HG02970 (cell line): ENCODE results near the gene SSPN.

Source experiments
- ATAC-seq: cut with Tn5 transposase; IDR thresholded peaks from one replicate; pipeline ENCODE4 v1.9.1; 2021; ENCODE audit warnings: mild to moderate bottlenecking, moderate library complexity, moderate number of reproducible peaks; ENCODE audit not compliant: unreplicated experiment, low FRiP score

The SSPN gene, protein sequence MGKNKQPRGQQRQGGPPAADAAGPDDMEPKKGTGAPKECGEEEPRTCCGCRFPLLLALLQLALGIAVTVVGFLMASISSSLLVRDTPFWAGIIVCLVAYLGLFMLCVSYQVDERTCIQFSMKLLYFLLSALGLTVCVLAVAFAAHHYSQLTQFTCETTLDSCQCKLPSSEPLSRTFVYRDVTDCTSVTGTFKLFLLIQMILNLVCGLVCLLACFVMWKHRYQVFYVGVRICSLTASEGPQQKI

DNA sequence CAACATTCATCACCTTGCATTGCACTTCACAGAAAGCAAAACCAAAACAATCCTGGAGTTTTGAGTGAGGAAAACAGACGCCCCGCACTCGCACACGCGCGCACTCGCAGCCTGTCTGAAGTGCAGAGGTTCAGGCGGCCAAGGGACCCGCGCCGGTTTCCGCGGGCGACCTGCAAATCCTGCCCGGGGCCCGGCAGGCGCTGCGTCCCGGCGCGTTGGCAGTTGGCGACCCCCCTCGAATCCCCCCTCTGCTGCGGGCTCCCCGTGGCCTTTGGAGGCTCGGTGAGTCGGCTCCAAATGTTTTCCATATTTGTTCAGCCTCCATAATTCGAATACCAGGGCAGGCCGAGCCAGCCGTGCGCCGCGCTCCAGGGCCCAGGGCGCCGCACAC is at the start of gene SSPN:
Gene SSPN, plus strand, starts transcription at position 324 of the 391 bp plus-strand sequence. CDS start 100 bp downstream, outside the sequence.
- no peak for ATAC-seq

DNA sequence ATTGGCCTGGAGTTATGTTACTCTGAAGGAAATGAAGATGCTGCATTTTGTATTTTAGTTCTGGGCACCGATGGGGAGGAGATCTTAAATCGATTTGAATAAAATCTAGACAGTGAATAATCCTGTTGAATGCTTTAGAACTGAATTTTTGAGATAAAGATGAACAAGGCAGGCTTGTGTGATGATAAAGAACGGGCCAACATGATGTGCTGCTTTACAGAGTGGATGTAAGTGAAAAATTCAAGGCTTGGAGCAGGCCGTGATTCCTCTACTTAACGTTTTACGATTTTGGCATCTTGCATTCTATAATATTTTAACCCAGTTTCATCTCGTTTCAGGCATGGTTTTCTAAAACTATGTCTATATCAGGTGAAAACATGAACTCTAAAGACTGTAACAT is 47.1 kb upstream of the SSPN start:
- no peak for ATAC-seq

DNA sequence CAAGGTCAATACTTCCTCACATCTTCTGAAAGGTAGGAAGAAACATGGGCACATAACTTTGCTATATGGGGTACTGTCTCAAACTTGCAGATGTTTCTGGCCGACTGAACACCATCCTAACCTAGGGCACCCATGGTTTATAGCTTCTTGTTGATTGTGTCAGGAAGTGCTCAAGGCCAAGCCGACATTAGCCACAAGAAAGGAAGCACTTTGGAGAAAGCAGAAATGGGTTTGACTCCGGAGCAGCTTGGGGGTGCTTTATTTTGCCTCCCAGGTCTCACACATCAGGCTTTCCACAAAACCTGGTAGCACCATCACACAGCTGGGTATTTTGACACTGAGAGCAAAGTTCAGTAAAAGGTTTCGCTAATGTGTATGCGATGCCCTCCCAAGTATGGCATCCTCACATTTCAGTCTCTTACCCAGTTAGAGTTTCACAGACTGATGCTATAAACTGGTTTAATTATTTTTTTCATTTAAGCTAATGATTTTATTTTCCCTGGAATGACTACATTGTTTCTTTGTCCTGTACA is 45.3 kb upstream of the SSPN start:
- ATAC-seq, result no peak

DNA sequence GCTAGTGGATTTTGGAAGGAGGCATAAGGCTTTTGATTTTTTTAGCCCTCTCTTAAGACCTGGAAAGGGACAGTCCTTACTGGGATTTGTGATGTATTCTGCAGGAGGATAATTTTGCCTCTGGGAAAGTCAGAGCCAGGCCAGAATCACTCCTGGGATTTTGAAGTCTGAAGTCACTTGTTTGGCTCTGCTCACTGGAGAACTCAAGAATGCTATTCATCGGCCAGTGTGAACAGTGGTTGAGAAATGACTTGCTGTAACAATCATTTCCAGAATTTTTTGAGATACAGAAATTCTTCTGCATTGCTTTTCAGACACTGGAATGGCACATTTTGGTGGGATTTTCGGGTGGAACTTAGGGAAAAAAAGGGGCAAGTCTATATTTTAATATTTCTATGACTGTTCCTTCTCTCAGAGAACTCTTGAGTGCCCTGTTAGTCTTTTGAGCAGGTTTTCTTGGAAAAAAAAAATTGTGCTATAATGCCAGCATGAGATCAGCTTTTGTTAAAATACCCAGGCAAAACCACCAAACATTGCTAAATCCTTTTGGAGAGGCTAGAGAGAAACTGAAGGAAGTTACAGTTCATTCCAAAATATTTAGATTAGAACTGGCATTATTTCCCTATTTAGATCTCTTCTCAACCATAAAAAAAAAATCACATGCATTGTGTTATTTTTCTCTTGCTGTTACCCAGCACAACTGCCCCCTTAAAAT is 44.5 kb upstream of the SSPN start:
- no peak for ATAC-seq

DNA sequence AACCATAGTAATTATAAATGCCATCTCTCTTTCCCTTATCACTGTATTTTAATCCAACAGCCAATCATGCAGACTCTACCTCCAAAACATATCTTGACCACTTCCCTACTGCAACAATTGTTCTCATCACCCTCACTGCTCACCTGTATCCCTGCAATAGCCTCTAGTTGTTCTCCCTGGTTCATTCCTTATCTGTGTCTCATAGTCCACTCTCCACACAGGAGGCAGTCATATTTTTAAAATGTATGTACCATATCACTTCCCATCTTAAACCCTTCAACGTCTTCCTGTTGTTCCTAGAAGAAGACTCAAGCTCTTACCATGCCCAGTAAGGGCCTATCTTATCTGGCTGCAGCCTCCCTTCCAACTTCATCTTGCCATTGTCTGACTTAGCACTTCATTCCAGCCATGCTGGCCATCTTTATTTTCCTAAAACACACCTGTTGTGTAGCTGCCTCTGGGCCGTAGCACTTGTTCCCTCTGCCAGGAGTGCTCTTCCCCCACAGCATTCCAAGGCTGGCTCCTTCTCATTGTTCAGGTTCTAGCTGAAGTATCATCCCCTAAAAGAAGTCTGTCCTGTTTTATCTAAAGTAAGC is 42.8 kb upstream of the SSPN start:
- no peak for ATAC-seq

DNA sequence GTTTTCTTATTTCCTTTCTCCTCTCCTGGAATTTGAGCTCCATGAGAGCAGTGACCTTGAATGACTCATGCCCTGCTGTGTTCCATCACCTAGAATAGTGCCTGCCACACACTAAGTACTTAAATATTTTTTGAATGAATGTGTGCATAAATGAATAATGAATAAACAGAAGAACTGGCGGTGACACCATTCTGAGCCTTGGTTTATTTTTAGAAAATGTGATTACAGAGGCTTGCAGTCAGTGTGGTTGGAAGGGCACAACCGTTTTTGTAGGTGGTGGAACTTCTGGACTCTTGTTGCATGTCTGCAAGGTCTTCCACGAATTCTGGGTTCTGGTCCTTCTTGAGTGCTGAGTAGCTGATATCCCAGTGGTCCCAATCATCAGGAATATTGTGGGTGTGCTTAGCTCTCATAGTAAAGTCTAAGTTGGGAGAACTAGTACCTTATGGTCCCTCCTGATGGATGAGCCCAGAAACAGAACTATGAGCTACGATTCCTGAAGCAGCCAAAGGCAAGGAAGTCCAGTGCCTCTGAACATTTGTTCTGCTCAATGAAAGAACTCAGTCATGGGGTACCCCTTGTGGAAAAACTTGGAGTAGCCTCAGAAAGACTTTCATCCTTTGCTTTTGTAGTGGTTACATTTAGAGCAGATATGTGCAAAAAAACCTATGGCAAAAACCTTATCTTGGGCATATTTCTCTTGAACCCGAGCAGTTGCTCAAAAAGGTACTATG is 41.8 kb upstream of the SSPN start:
- no peak for ATAC-seq

DNA sequence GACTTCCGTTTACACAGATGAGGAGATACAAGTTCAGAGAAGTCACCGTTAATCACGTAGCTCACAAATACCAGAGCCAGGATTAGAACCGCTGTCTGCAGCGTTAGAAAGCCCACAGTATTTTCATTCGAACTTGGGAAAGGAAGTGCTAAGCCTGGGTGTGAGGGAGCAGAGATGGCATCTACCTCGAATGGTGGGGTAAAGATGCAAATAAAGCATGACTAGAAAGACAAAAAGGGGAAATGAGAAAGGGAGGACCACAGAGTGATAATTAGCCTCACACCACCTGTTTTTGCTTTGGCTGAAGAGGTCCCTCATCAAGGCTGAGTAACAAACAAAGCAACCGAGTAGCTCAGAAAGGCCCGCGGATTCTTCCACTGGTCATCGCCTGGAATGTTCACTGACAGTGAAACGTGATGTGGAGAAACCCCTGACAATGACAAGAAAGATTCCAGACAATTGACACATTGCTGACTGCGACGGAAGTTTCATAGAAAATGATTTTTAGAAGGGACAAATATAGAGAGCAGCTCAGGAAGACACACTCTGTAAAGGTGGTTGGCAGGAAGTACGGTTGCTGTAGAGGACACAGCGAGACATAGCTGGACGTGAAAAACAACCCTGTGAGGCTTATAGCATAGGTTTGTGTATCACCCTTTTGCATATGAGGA is 39.0 kb upstream of the SSPN start:
- ATAC-seq, result peak; percentile 81

DNA sequence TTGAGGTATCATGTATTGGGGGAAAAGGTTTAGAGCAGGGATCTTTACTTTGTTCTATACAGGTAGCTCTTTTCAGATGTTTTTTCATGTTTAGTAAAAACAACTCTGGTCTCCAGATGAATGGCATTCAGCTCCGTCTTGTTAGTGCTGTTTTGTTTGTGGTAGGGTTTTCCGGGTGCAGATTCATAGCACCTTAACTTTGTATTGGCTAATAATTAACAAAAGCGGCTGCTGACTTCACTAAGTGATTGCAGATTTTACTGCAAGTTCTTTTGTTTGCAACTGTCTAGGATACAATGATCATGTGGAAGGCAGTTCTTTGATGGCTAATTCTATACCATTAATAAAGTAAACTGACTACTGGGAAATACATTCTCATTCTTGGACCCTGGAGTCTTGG is 38.4 kb upstream of the SSPN start:
- ATAC-seq, result peak; percentile 14

DNA sequence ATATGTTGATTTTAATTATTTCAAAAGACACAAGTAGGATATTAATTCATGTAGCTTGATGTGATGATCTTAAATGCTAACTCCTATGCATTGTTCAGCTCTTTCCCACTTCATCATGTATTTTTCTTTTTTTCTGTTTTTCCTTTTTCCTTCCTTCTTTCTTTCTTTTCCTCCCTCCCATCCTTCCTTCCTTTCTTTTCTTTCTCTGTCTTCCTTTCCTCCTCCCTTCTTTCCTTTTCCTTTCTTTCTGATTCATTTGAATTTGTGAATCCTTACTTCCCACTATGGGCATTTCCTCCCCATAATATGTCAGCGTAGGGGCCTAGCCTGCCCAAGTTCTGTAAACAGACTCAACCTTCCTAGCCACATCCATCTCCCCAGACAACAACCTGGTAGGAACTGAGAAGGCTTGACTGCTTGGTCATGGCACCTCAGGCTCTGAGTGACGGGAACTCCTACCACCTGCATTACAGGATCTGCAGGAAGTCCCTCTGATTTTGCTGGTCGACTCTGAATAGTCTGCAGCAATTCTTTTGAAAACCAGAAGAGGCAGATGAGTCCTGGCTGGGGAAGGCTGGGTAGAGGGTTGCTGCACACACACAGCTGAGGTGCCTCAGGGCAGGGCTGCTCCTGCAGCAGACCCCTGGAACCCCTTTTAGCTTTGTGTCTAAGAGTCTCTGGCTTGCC is 37.2 kb upstream of the SSPN start:
- ATAC-seq, result no peak

DNA sequence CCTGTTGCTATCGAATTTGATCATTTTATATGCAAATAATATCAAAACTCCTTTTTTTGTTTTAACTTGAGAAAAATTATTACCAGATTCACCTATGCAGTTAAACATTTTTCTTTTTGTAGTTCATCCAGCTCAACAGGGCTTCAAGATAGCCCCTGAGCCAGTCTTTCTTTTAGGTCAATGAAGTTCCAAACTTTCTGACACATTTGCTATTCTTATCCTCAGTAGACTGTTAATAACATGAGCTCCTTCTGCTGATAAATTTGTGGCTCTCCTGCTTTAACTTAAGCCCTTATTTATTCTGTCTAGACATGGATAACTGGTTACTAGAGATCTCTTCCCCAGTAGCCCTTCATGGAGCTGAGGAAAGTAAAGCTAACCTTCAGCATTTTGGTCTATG is 33.2 kb upstream of the SSPN start:
- ATAC-seq, result no peak

DNA sequence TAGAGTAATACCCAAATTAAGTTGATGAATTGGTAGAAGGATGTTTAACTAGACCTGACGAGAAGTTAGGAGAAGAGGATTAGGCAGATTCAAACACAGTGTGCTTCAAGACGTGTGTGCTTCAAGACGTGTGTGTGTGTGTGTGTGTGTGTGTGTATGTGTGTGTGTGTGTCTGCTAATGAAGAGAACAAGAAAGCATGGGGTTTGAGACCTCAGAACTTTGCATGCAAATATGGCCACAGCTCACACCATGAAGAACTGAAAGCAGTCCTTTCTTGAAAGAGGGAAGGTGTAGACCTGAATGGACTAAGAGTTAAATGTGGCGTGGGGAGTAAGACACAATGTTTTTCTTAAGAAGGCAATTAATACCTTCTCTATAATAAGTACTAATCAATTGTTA is 32.5 kb upstream of the SSPN start:
- ATAC-seq, result no peak

DNA sequence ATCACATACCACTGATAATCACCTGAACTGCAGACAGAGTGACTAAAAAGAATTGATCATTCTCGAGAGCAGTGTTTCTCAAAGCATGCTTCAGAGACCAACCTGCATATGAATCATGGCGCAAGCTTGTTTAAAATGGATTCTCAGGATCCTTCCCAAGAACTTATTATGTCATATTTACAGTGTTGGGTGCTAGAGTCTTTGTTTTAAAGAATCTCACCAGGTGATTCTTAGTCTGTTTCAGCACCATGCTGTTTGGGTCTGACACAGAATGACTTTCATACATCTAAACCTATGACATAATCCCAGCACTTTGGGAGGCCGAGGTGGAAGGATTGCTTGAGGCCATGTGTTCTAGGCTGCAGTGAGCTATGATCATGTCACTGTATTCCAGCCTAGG is 31.3 kb upstream of the SSPN start:
- no peak for ATAC-seq

DNA sequence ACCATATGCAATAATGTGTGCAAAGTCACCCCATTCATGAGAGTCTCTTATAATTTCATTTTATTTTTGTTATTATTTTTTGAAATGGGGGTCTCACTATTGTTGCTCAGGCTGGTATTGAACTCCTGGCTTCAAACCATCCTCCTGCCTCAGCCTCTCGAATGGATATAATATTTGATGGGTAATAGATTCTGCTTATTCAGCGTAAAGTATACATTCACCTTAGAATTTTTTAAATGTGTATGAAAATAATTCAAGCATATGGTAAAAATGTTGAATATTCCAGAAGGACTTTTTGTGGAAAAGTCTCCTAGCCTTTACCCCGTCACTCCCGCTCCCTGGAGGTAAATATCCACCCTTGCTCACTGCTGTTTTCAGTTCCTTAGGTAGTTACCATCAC is 23.4 kb upstream of the SSPN start:
- no peak for ATAC-seq

DNA sequence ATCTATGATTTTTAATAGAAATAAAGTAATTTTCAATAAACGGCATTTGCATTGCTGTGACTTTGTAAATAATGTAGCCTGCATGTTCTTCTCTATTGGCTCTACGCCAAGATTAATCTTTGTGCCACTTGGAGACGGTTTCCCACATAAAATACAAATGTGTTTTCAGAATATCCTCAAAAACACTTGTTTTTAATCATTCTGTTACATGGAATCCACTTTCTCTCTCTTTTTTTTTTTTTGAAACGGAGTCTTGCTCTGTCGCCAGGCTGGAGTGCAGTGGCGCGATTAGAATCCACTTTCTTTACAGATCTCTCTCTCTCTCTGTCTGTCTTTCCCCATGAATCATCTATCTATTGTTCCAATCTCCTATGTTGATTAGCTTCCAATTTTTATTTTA is 22.8 kb upstream of the SSPN start:
- ATAC-seq, result no peak

DNA sequence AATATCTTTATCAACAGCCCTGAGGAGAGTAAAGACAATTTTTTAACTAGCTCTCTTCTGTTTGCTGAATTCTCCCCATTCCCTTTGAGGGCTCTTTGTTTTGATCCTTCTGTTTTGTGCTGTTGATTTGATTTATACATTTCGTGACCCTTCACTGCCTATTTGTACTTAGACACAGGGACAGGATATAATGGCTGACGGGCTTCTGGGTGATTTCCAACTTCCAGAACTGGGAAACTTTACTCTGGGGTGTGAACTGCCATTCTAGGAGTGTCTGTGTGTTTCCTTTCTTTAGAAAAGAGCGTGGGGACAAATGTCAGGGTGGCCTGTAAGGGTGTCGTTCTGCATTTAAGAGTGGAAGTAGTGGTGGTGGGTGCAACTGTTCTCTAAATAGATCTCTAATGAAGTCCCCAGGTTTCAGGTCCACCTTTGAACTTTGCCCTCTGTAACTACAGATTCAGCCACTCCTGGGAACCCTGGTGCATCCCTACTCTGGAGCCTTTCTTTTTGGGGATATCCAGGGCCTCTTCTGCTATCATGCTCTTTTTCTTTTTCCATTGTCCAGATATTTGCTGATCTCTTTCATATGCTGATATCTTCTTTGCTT is 22.3 kb upstream of the SSPN start:
- no peak for ATAC-seq

DNA sequence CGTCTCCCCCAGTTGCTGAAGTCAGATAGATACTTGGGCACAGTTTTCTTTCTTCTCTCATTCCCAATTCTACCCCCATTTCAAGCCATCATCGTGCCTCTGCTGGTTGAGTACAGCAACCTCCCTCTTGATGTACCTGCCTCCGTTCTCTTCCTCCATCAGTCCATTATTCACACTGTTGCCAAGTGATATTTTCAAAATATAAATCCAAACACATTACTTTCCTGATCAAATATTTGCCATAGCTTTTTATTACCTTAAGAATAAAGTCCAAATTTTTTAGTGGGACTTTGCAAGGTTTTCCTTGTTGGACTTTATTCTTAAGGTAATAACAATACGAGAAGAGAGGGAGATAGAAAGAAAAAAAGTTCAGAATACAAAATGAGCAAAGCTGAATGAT is 18.6 kb upstream of the SSPN start:
- ATAC-seq, result no peak

DNA sequence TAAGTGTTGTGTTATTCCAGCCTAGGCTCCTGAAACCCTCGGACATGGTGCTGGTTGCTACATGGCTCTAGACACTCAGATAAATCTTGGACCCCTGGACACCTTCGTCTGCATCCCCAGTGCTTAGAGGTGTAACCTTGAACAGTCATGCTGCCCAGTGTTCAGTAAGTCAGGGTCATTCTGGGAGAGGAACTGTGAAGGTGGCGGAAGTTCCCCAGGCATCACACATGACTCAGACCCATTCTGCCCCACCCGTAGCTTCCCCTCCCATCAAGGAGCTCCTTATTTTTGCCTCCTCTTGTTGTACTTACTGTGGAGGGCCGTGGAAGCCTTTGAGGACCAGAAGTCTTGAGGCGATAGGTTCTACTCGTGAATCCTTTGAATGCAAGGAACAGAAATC is 18.1 kb upstream of the SSPN start:
- ATAC-seq, result no peak

DNA sequence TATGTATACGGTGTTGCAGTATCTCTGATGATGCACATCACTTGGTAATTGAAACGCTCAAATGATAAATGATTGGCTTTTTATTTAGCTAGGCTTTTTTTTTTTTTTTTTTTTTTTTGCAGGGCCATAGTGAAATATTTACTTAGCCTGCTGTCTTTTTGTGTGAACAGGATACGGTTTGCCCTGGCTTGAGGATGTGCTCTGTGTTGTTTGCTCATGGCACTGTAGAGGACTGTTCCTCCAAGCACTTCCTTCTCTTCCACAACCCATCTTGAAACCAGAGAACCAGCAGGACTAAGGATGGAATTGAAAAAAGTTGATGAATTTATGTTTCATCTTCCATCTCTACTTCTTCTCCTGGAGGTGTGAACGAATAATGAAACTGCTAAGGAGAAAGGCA is 15.5 kb upstream of the SSPN start:
- no peak for ATAC-seq

DNA sequence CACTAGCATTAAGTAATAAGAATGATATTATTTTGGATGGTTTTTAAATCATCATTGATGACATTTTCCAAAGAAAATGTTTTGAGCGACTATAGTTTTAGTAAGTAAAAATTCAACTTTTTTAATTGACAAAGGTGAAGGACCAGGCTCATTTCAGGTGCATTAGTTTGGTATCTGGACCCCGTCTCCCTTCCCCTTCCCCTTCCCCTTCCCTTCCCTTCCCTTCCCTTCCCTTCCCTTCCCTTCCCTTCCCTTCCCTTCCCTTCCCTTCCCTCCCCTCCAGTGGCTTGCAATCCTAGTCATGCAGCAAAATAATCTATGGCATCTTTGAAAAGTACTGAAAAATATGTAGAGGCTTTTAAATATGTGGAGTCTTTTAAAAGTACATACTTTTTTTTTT is 13.0 kb upstream of the SSPN start:
- no peak for ATAC-seq
